ENCODE results near the gene ANKRD13A. TPM values are rescaled to one million over a fixed set of nuclear protein-coding genes. Genes with fewer than 3 reads are reported as not detected.
A peak's percentile ranks its signal among the peaks of the same experiment; 100 is the strongest.
"Not testable (repeated sequence)": the region's sequence is repeated elsewhere in the genome, so short reads cannot be mapped to it uniquely, and the experiment has no call there.

The ANKRD13A gene
- total and polyA plus RNA-seq, 2 experiments from 2014 or later, result 5.7 to 25.6 TPM

DNA sequence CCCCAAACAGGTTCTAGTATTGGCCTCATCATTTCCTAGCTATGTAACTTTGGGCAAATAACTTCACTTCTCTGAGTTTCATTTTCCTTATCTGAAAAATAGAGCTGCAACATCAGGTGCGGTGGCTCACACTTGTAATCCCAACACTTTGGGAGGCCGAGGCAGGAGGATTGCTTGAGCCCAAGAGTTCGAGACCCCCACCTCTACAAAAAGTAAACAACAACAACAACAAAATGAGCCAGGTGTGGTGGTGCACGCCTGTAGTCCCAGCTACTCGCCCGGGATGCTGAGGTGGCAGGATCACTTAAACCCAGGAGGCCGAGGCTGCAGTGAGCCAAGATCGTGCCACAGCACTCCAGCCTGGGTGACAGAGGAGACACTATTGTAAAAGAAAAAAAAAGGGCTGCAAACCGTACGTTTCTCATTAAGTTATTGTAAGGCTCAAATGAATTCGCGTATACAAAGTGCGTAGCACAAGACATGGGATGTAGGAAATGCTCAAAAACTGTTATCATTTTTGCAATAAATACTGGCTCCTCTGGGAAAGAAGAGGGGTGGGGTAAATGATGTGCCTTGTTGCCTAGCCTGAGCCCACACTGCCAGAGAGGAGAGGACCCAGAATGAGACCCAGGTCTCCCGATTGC lies 48.2 kb downstream of the ANKRD13A start:
- no peaks in the 10 kb centered on the region for H3K9me3 Mint-ChIP-seq
- H3K27me3 Mint-ChIP-seq (ENCODE audit: insufficient read depth, low read depth, poor library complexity), result peaks cover 5% of the 10 kb centered on the region
- peaks cover 9% of the 10 kb centered on the region; the same call in 2 of the 3 replicates for H3K4me1 Mint-ChIP-seq
- Histone ChIP-seq H3K27me3 (ENCODE audit: insufficient read depth) (no peaks in the 10 kb centered on the region), H3K79me2 (replicated peaks; ENCODE audit: insufficient read depth) (peaks cover 19% of the 10 kb centered on the region), H2AFZ (0 out of 2 replicates have a peak overlapping the region, but pooled peaks have one; percentile 96), H3K4me1 (ENCODE audit: insufficient read depth) (peaks cover 5% of the 10 kb centered on the region; the same call in 1 of the 2 replicates), H3K36me3 (ENCODE audit: insufficient read depth) (no peaks in the 10 kb centered on the region), H3K4me2 (peak overlapping the region; percentile 98), H4K20me1 (replicated peaks; ENCODE audit: insufficient read depth) (peaks cover 7% of the 10 kb centered on the region; the same call in 1 of the 2 replicates), H3K4me3 (peak overlapping the region; percentile 96), H3F3A (replicated peaks; ENCODE audit: low read depth) (0 out of 2 replicates have a peak, but pooled peaks cover 6% of the 10 kb centered on the region), H3K27ac (ENCODE audit: low read depth) (no peak overlapping the region), H3K9me2 (ENCODE audit: insufficient read depth) (no peaks in the 10 kb centered on the region)
- no peak for ATAC-seq
- H3K4me3 Mint-ChIP-seq, result peak overlapping the region; percentile 87
- H3K36me3 Mint-ChIP-seq (ENCODE audit: low read depth), result peaks cover under 1% of the 10 kb centered on the region; the same call in 1 of the 3 replicates
- H3K27ac Mint-ChIP-seq, result peak overlapping the region; percentile 8; the same call in 1 of the 2 replicates
- no peak for DNase-seq (ENCODE audit: low spot score)
- TF ChIP-seq EZH2 (IDR thresholded peaks at IDR 0.05; ENCODE audit: low read depth, unreplicated experiment), result no peak
- TF ChIP-seq ZNF114 (CRISPR knock-in tag; IDR thresholded peaks at IDR 0.05), result no peak
- TF ChIP-seq, protein P1, sequence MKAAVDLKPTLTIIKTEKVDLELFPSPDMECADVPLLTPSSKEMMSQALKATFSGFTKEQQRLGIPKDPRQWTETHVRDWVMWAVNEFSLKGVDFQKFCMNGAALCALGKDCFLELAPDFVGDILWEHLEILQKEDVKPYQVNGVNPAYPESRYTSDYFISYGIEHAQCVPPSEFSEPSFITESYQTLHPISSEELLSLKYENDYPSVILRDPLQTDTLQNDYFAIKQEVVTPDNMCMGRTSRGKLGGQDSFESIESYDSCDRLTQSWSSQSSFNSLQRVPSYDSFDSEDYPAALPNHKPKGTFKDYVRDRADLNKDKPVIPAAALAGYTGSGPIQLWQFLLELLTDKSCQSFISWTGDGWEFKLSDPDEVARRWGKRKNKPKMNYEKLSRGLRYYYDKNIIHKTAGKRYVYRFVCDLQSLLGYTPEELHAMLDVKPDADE (IDR thresholded peaks at IDR 0.05), result no peak
- TF ChIP-seq EZH2phosphoT487 (IDR thresholded peaks at IDR 0.05; ENCODE audit: unreplicated experiment), result no peak
- TF ChIP-seq CREB1 (CRISPR knock-in tag; IDR thresholded peaks at IDR 0.05; ENCODE audit: low read depth), result no peak
- TF ChIP-seq STAT1 (IDR thresholded peaks at IDR 0.05; ENCODE audit: unreplicated experiment), result no peak
- TF ChIP-seq ZNF331 (CRISPR knock-in tag; IDR thresholded peaks at IDR 0.05; ENCODE audit: low read depth), result no peak

DNA sequence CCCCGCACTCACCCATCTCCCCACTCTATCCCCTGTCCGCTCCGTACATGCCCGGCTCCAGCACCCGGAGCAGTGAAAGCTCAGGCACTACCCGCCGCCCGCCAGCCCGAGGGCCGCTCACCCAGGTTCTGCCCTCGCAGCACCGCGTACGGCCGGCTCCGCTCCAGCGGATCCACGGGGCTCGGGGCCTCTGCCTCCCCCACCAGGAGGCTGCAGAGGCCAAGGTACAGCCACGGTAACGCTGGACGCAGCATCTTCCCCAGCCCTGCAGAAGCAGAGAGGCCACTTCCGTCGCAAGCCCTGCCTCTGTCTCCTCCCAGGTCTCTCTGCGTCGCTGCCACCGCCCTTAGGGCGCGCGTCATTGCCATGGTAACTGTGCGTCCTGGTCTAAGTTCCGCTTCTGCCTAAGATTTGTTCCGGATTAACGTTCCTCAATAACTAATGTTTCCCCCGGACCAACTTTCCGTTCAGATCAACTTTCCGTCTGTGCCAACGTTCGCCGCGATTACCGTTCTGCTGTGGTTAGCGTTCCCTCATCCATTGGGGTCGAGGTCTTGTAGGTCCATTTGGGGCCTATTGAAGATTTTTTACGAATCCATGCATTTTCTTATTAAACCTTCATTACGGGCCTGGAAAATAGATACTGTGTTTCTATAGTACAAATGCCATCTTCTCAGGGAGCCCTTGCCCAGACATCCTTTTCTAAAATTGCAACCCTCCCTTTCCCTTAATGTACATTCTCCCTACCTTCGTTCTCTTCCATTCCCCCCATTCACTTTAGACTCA lies 49.2 kb downstream of the ANKRD13A start, which contains the start of gene C12orf76:
C12orf76 (minus strand) TSS at position 281 of the 786 bp plus-strand sequence; CDS start at position 254, 27 bp downstream.
- no peaks in the 10 kb centered on the region for H3K36me3 ChIP-seq (ENCODE audit: insufficient read depth)
- H3K27me3 Mint-ChIP-seq (ENCODE audit: insufficient read depth, low read depth, poor library complexity), result peaks cover 5% of the 10 kb centered on the region
- peak; percentile 97 for DNase-seq (ENCODE audit: low spot score)
- peak within 1 kb of the TSS; percentile 85 for H3K27ac Mint-ChIP-seq
- peaks cover 5% of the 10 kb centered on the region; the same call in 1 of the 2 replicates for H3K4me1 ChIP-seq (ENCODE audit: insufficient read depth)
- peak within 1 kb of the TSS; percentile 87 for H3K4me3 Mint-ChIP-seq
- H3K4me3 ChIP-seq, result peak within 1 kb of the TSS; percentile 96
- H3K4me1 Mint-ChIP-seq, result peaks cover 7% of the 10 kb centered on the region; the same call in 2 of the 3 replicates
- H3K9me2 ChIP-seq (ENCODE audit: insufficient read depth), result no peaks in the 10 kb centered on the region
- peak; percentile 80 for TF ChIP-seq CREB1 (CRISPR knock-in tag; IDR thresholded peaks at IDR 0.05; ENCODE audit: low read depth)
- TF ChIP-seq, protein P1 (IDR thresholded peaks at IDR 0.05), result peak; percentile 81
- peak; percentile 88 for TF ChIP-seq POLR2AphosphoS5 (IDR thresholded peaks at IDR 0.05; ENCODE audit: low read depth)
- no peak for TF ChIP-seq STAT1 (IDR thresholded peaks at IDR 0.05; ENCODE audit: unreplicated experiment)
- H4K20me1 ChIP-seq (replicated peaks; ENCODE audit: insufficient read depth), result peaks cover 7% of the 10 kb centered on the region; the same call in 1 of the 2 replicates
- H3K4me2 ChIP-seq, result peak within 1 kb of the TSS; percentile 98
- peak; percentile 99 for ATAC-seq
- peak within 1 kb of the TSS; percentile 98 for H2AFZ ChIP-seq
- H3K79me2 ChIP-seq (replicated peaks; ENCODE audit: insufficient read depth), result peaks cover 19% of the 10 kb centered on the region
- H3F3A ChIP-seq (replicated peaks; ENCODE audit: low read depth), result 0 out of 2 replicates have a peak, but pooled peaks cover 6% of the 10 kb centered on the region
- no peak within 1 kb of the TSS for H3K27ac ChIP-seq (ENCODE audit: low read depth)
- H3K9me3 Mint-ChIP-seq, result no peaks in the 10 kb centered on the region
- H3K36me3 Mint-ChIP-seq (ENCODE audit: low read depth), result no peaks in the 10 kb centered on the region; the same call in 2 of the 3 replicates
- H3K27me3 ChIP-seq (ENCODE audit: insufficient read depth), result no peaks in the 10 kb centered on the region

DNA sequence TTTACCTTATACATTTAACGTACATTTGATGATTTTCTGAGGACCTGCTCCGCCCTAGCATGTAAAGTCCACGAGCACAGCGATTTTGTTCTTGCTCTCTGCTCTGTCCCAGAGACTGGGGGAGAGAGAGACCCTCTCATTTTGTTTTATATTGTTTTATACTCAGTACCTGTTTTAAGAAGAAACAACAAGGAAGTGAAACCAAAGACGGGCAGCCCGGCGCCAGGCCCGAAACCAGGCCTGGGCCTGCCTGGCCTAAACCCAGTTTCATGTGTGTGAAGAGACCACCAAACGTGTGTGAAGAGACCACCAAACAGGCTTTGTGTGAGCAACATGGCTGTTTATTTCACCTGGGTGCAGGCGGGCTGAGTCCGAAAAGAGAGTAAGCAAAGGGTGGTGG lies 49.8 kb downstream of the ANKRD13A start:
- H3K27me3 Mint-ChIP-seq (ENCODE audit: insufficient read depth, low read depth, poor library complexity); ATAC-seq; H3K9me2 ChIP-seq (ENCODE audit: insufficient read depth); H3K27ac ChIP-seq (ENCODE audit: low read depth); H3K9me3 Mint-ChIP-seq; H3F3A ChIP-seq (replicated peaks; ENCODE audit: low read depth); H3K27me3 ChIP-seq (ENCODE audit: insufficient read depth); DNase-seq (ENCODE audit: low spot score); H3K4me1 Mint-ChIP-seq; H3K36me3 Mint-ChIP-seq (ENCODE audit: low read depth); H4K20me1 ChIP-seq (replicated peaks; ENCODE audit: insufficient read depth); H3K36me3 ChIP-seq (ENCODE audit: insufficient read depth); H3K4me1 ChIP-seq (ENCODE audit: insufficient read depth): not testable (repeated sequence)
- H3K4me3 Mint-ChIP-seq, result peak overlapping the region; percentile 87
- H3K27ac Mint-ChIP-seq, result peak overlapping the region; percentile 85; the same call in 1 of the 2 replicates
- peaks cover 19% of the 10 kb centered on the region for H3K79me2 ChIP-seq (replicated peaks; ENCODE audit: insufficient read depth)
- peak overlapping the region; percentile 98 for H3K4me2 ChIP-seq
- H2AFZ ChIP-seq, result peak overlapping the region; percentile 98
- peak overlapping the region; percentile 96 for H3K4me3 ChIP-seq

DNA sequence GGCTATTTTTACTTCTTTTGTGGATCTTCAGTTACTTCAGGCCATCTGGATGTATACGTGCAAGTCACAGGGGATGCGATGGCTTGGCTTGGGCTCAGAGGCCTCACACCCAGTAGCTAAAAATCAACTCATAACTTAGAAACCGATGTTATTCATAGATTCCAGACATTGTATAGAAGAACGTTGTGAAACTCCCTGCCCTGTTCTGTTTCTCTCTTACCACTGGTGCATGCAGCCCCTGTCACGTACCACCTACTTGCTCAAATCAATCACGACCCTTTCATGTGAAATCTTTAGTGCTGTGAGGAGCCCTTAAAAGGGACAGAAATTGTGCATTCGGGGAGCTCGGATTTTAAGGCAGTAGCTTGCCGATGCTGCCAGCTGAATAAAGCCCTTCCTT lies 50.4 kb downstream of the ANKRD13A start:
- not testable (repeated sequence) for H3F3A ChIP-seq (replicated peaks; ENCODE audit: low read depth); H3K27me3 Mint-ChIP-seq (ENCODE audit: insufficient read depth, low read depth, poor library complexity); ATAC-seq; H4K20me1 ChIP-seq (replicated peaks; ENCODE audit: insufficient read depth); DNase-seq (ENCODE audit: low spot score); H3K4me1 ChIP-seq (ENCODE audit: insufficient read depth); H3K4me1 Mint-ChIP-seq; H3K27ac Mint-ChIP-seq; H3K36me3 ChIP-seq (ENCODE audit: insufficient read depth); H3K4me2 ChIP-seq; H3K9me3 Mint-ChIP-seq; H3K27ac ChIP-seq (ENCODE audit: low read depth); H3K36me3 Mint-ChIP-seq (ENCODE audit: low read depth); H3K4me3 ChIP-seq; H3K27me3 ChIP-seq (ENCODE audit: insufficient read depth); H3K9me2 ChIP-seq (ENCODE audit: insufficient read depth)
- H3K4me3 Mint-ChIP-seq, result peak overlapping the region; percentile 87; the same call in 2 of the 3 replicates
- Histone ChIP-seq H2AFZ (peak overlapping the region; percentile 98; the same call in 1 of the 2 replicates), H3K79me2 (replicated peaks; ENCODE audit: insufficient read depth) (peaks cover 19% of the 10 kb centered on the region)

Data from GM23338 (cell line).